Smooth muscle cell (in vitro differentiated cells): ENCODE measurements around the gene AHI1. TPM values are rescaled to one million over a fixed set of nuclear protein-coding genes. Genes with fewer than 3 reads are reported as not detected.
A peak's percentile ranks its signal among the peaks of the same experiment; 100 is the strongest.

Source experiments
- DNase-seq: peaks from one replicate; lab custom pipeline; 2025; ENCODE audit not compliant: unreplicated experiment; lab: John Stamatoyannopoulos, UW
- H2AFZ ChIP-seq: fragments of 200-600 bp; sonication (generic); 2 replicates; pipeline ENCODE4 v1.6.0; 2016; ENCODE audit warnings: antibody characterized with exemption, low read depth, mild to moderate bottlenecking
- H3F3A ChIP-seq: fragments of 200-600 bp; sonication (generic); 2 replicates; pipeline ENCODE4 v1.6.0; 2017; ENCODE audit warnings: antibody characterized with exemption, low read depth
- H3K27ac ChIP-seq: fragments of 200-600 bp; sonication (generic); 2 replicates; pipeline ENCODE4 v1.5.1; 2016; ENCODE audit warnings: low read depth, mild to moderate bottlenecking
- H3K27me3 ChIP-seq: fragments of 200-600 bp; sonication (generic); 2 replicates; pipeline ENCODE4 v1.6.1; 2016; ENCODE audit warnings: low read depth, mild to moderate bottlenecking
- H3K36me3 ChIP-seq: fragments of 200-600 bp; sonication (generic); 2 replicates; pipeline ENCODE4 v1.5.1; 2016; ENCODE audit warnings: low read depth
- H3K4me1 ChIP-seq: fragments of 200-600 bp; sonication (generic); 2 replicates; pipeline ENCODE4 v1.5.1; 2016; ENCODE audit warnings: low read depth
- H3K4me2 ChIP-seq: fragments of 200-600 bp; sonication (generic); 2 replicates; pipeline ENCODE4 v1.6.0; 2016; ENCODE audit warnings: mild to moderate bottlenecking
- H3K4me3 ChIP-seq: fragments of 200-600 bp; sonication (generic); 2 replicates; pipeline ENCODE4 v1.5.1; 2016; ENCODE audit warnings: mild to moderate bottlenecking
- H3K79me2 ChIP-seq: fragments of 200-600 bp; sonication (generic); 2 replicates; pipeline ENCODE4 v1.6.0; 2016; ENCODE audit warnings: low read depth, mild to moderate bottlenecking
- H3K9ac ChIP-seq: fragments of 200-600 bp; sonication (generic); 2 replicates; pipeline ENCODE4 v1.6.0; 2016; ENCODE audit warnings: low read depth
- H3K9me3 ChIP-seq: fragments of 200-600 bp; sonication (generic); replicated peaks from 2 replicates; pipeline ENCODE4 v1.5.1; 2016; ENCODE audit warnings: low read depth
- H4K20me1 ChIP-seq: fragments of 200-600 bp; sonication (generic); 2 replicates; pipeline ENCODE4 v1.6.0; 2016; ENCODE audit warnings: low read depth
- CTCF ChIP-seq: fragments of 200-600 bp; sonication (generic); IDR thresholded peaks from 2 replicates; pipeline ENCODE4 v1.5.1; 2017; ENCODE audit warnings: borderline replicate concordance, mild to moderate bottlenecking, antibody characterized with exemption; ENCODE audit not compliant: insufficient read depth, poor library complexity, severe bottlenecking
- WGBS: methylation state at CpG from one replicate; pipeline ENCODE4 v1.1.7; 2016; ENCODE audit warnings: low lambda C conversion rate; 5-methylcytosine and 5-hydroxymethylcytosine counted together
- polyA plus RNA-seq: library from polyadenylated mRNA; unstranded; fragments of >200 nt; fragmentation: Nextera tagmentation; extraction: Ambion mirVana; gene quantifications from 2 replicates; pipeline ENCODE4 v1.2.1, GENCODE V29; 2016
- total RNA-seq: library from RNA; depleted of rRNA; stranded (reverse); fragments of >200 nt; gene quantifications from 2 replicates; pipeline ENCODE4 v1.2.3, GENCODE V29; 2014

The AHI1 gene
- total and polyA plus RNA-seq, 2 experiments from 2014 or later = 16.0 to 18.8 TPM

- H3K9ac ChIP-seq = no peak overlapping the region
- peak overlapping the region; percentile 90 for H3K4me2 ChIP-seq
- WGBS = 89% methylated on average over 5 of the region's 5 CpGs
- H3K36me3 ChIP-seq = no peaks in the 10 kb centered on the region
- DNase-seq = no peak
- H3F3A ChIP-seq = peaks cover 9% of the 10 kb centered on the region
- H3K4me1 ChIP-seq = peaks cover 9% of the 10 kb centered on the region
- TF ChIP-seq CTCF = no peak
- peaks cover 16% of the 10 kb centered on the region for H3K79me2 ChIP-seq
- no peaks in the 10 kb centered on the region for H3K9me3 ChIP-seq
- H4K20me1 ChIP-seq = no peaks in the 10 kb centered on the region
- peak overlapping the region; percentile 76 for H2AFZ ChIP-seq
- peak overlapping the region; percentile 99 for H3K27ac ChIP-seq
- no peaks in the 10 kb centered on the region for H3K27me3 ChIP-seq
- no peak overlapping the region for H3K4me3 ChIP-seq
Measured at GRCh38 chr6:135499441-135500340, 2.2 kb upstream of the AHI1 start.

- peak overlapping the region; percentile 99 for H3K9ac ChIP-seq
- peak; percentile 18 for DNase-seq
- H4K20me1 ChIP-seq = no peaks in the 10 kb centered on the region
- H3K4me2 ChIP-seq = peak overlapping the region; percentile 90
- H3K27me3 ChIP-seq = no peaks in the 10 kb centered on the region
- no peaks in the 10 kb centered on the region for H3K36me3 ChIP-seq
- H3K4me3 ChIP-seq = peak overlapping the region; percentile 83
- WGBS = under 1% methylated on average over 16 of the region's 16 CpGs
- peak overlapping the region; percentile 76 for H2AFZ ChIP-seq
- H3F3A ChIP-seq = peaks cover 9% of the 10 kb centered on the region
- peaks cover 16% of the 10 kb centered on the region for H3K79me2 ChIP-seq
- TF ChIP-seq CTCF = no peak
- no peaks in the 10 kb centered on the region for H3K9me3 ChIP-seq
- peaks cover 9% of the 10 kb centered on the region for H3K4me1 ChIP-seq
- peak overlapping the region; percentile 99 for H3K27ac ChIP-seq
Measured at GRCh38 chr6:135498185-135498841, 773 bp upstream of the AHI1 start.

GRCh38 chr6:135496800-135497411, 634 bp downstream of the AHI1 start:
- no peak for DNase-seq
- Histone ChIP-seq H3K27me3 (no peaks in the 10 kb centered on the region), H3K4me2 (peak overlapping the region; percentile 90), H3K79me2 (peaks cover 16% of the 10 kb centered on the region), H3K36me3 (no peaks in the 10 kb centered on the region), H3K4me1 (peaks cover 9% of the 10 kb centered on the region), H3K4me3 (peak overlapping the region; percentile 83), H3F3A (peaks cover 9% of the 10 kb centered on the region), H3K9me3 (no peaks in the 10 kb centered on the region), H4K20me1 (no peaks in the 10 kb centered on the region), H2AFZ (peak overlapping the region; percentile 71), H3K9ac (peak overlapping the region; percentile 99), H3K27ac (peak overlapping the region; percentile 99)
- 12% methylated on average over 9 of the region's 9 CpGs for WGBS
- TF ChIP-seq CTCF = no peak
